A549 (cell line): ENCODE measurements around the gene IL33. TPM values are rescaled to one million over a fixed set of nuclear protein-coding genes. Genes with fewer than 3 reads are reported as not detected.
"Not testable (repeated sequence)": the region's sequence is repeated elsewhere in the genome, so short reads cannot be mapped to it uniquely, and the experiment has no call there.

Experiments
- ATAC-seq, 2 experiments: fragments of 200-7000 bp in 1 of 2; fragments of >200 bp in 1 of 2; cut with Nextera tagmentation in 1 of 2; cut with Tn5 transposase in 1 of 2; 3 replicates each; pipeline versions ENCODE4 v1.8.0 to v1.9.1; 2018 to 2020; ENCODE audit warnings: mild to moderate bottlenecking in 1 of 2, moderate library complexity in 1 of 2
- CTCF ChIA-PET: fragments of 300-600 bp; sonication (Branson Sonifier 250); formaldehyde crosslinking; extraction: SDS; loops from one replicate; lab custom pipeline; 2021; ENCODE audit warnings: antibody characterized with exemption, inconsistent platforms; lab: Yijun Ruan, JAX
- POLR2A ChIA-PET: fragments of 350-600 bp; formaldehyde crosslinking; extraction: SDS; loops from one replicate; lab custom pipeline; 2021; ENCODE audit warnings: antibody characterized with exemption, inconsistent platforms; lab: Yijun Ruan, JAX
- DNase-seq, 2 experiments: peaks; one replicate each; pipeline versions ENCODE4 v3.0.0 to v3.0.0-alpha.2; 2011 to 2016; ENCODE audit warnings: low read depth in 1 of 2, low spot score in 1 of 2
- FAIRE-seq: peaks from 2 replicates; lab custom pipeline; 2011; peaks lifted over from hg19 to GRCh38; lab: Jason Lieb, UNC
- H3K27ac ChIP-seq, 2 experiments: fragments of >200 bp; sonication (Bioruptor Twin); formaldehyde crosslinking; 3 replicates each; pipeline ENCODE4 v1.5.1; 2016 to 2017
- H3K4me1 ChIP-seq: fragments of >200 bp; sonication (Bioruptor Twin); formaldehyde crosslinking; 3 replicates; pipeline ENCODE4 v1.6.1; 2016
- H3K4me2 ChIP-seq: fragments of >200 bp; sonication (Bioruptor Twin); formaldehyde crosslinking; 3 replicates; pipeline ENCODE4 v1.6.1; 2016
- H3K4me3 ChIP-seq: fragments of >200 bp; sonication (Bioruptor Twin); formaldehyde crosslinking; 3 replicates; pipeline ENCODE4 v1.5.1; 2016
- H3K9me3 ChIP-seq: fragments of >200 bp; sonication (Bioruptor Twin); formaldehyde crosslinking; 3 replicates; pipeline ENCODE4 v1.6.1; 2016
- CEBPB ChIP-seq, 2 experiments: fragments of >200 bp in 1 of 2; sonication (Bioruptor Twin) in 1 of 2; formaldehyde crosslinking in 1 of 2; IDR thresholded peaks; 2 replicates each; pipeline ENCODE4 v1.6.1; 2012 to 2016
- EHF ChIP-seq: fragments of 250-450 bp; sonication (Bioruptor Pico); IDR thresholded peaks from 2 replicates; pipeline ENCODE4 v1.5.0; 2020; ENCODE audit warnings: mild to moderate bottlenecking
- FOSB ChIP-seq: fragments of 250-450 bp; sonication (Bioruptor Pico); IDR thresholded peaks from 2 replicates; pipeline ENCODE4 v1.5.0; 2020; ENCODE audit warnings: mild to moderate bottlenecking, moderate library complexity
- GATA3 ChIP-seq: IDR thresholded peaks from 2 replicates; pipeline ENCODE4 v1.6.1; 2012; ENCODE audit warnings: borderline replicate concordance
- HDAC2 ChIP-seq: fragments of 200-600 bp; sonication (generic); IDR thresholded peaks from 2 replicates; pipeline ENCODE4 v1.6.1; 2016
- HMGXB4 ChIP-seq: fragments of 250-450 bp; sonication (Bioruptor Pico); IDR thresholded peaks from 2 replicates; pipeline ENCODE4 v1.5.0; 2021; ENCODE audit warnings: mild to moderate bottlenecking, moderate library complexity, borderline replicate concordance
- HOXA7 ChIP-seq: fragments of 250-450 bp; sonication (Bioruptor Pico); IDR thresholded peaks from 2 replicates; pipeline ENCODE4 v1.5.0; 2020; ENCODE audit warnings: mild to moderate bottlenecking, moderate library complexity
- HOXB13 ChIP-seq: fragments of 250-450 bp; sonication (Bioruptor Pico); IDR thresholded peaks from 2 replicates; pipeline ENCODE4 v1.5.0; 2020; ENCODE audit warnings: low read depth, mild to moderate bottlenecking, moderate library complexity
- MAFK ChIP-seq: fragments of 450-650 bp; IDR thresholded peaks from 2 replicates; pipeline ENCODE4 v1.6.1; 2014; ENCODE audit not compliant: partially characterized antibody
- MAX ChIP-seq: IDR thresholded peaks from 2 replicates; pipeline ENCODE4 v1.6.1; 2012
- NR3C1 ChIP-seq: fragments of >200 bp; sonication (Bioruptor Twin); formaldehyde crosslinking; IDR thresholded peaks from 3 replicates; pipeline ENCODE4 v1.6.1; 2017
- RCOR1 ChIP-seq: fragments of 150-350 bp; IDR thresholded peaks from 2 replicates; pipeline ENCODE4 v1.6.1; 2014; ENCODE audit warnings: antibody characterized with exemption, low read length, low read depth
- REST ChIP-seq: fragments of 200-600 bp; sonication (generic); IDR thresholded peaks from 2 replicates; pipeline ENCODE4 v1.6.1; 2016; ENCODE audit warnings: antibody characterized with exemption, mild to moderate bottlenecking, moderate library complexity
- WGBS: methylation state at CpG from one replicate; pipeline ENCODE4 v1.1.6; 2017; ENCODE audit errors: missing lambda C conversion rate; 5-methylcytosine and 5-hydroxymethylcytosine counted together
- polyA plus RNA-seq, 4 experiments: library from polyadenylated mRNA; depleted of rRNA in 3 of 4; stranded (reverse); fragments of >200 nt; fragmentation: RNase III in 1 of 4; extraction: RNeasy Plus Mini Kit Qiagen cat#74134 plus additional on column Dnase treatment in 1 of 4; gene quantifications; 2 replicates in 3 of 4; 3 replicates in 1 of 4; pipeline ENCODE4 v1.2.3, GENCODE V29; 2011 to 2017
- TF ChIP-seq, protein P1 (sequence below): fragments of 250-450 bp; sonication (Bioruptor Pico); IDR thresholded peaks from 2 replicates; pipeline ENCODE4 v1.5.0; 2020; ENCODE audit warnings: low read depth, mild to moderate bottlenecking, moderate library complexity

IL33 gene
- polyA plus RNA-seq, 2 of the 4 experiments (the other 2 are of a cell fraction) = 0.31 to 0.72 TPM

- TF ChIP-seq EHF (CRISPR knock-in tag) (0 out of 2 replicates have a peak, but pooled peaks have one; percentile 31), HOXA7 (CRISPR knock-in tag) (peak; percentile 54; the same call in 1 of the 2 replicates), MAX (peak; percentile 16; the same call in 1 of the 2 replicates), HOXB13 (CRISPR knock-in tag) (0 out of 2 replicates have a peak, but pooled peaks have one; percentile 32)
- TF ChIP-seq, all 56 proteins: peak for 4; not testable (repeated sequence) for 52
- CTCF ChIA-PET = interaction anchor here (3.7 kb wide), 1 partner anchor 13 kb away, joined by 15 read pairs; no protein-coding TSS in a partner anchor
- DNase-seq = peak in 1 of 2 experiments; percentile 66
- Histone ChIP-seq H3K27ac (peak overlapping the region; percentile 67 to 88), H3K4me2 (peak overlapping the region; percentile 63), H3K4me3 (peak overlapping the region; percentile 48)
- WGBS = 1% methylated on average over 13 of the region's 31 CpGs
- FAIRE-seq, POLR2A ChIA-PET, H3K4me1 ChIP-seq, H3K9me3 ChIP-seq: not testable (repeated sequence)
- ATAC-seq = peak in 1 of 2 experiments; percentile 75; a peak in 3 of 6 replicates
Measured at GRCh38 chr9:6182549-6183226, 32.9 kb upstream of the IL33 start.

DNA sequence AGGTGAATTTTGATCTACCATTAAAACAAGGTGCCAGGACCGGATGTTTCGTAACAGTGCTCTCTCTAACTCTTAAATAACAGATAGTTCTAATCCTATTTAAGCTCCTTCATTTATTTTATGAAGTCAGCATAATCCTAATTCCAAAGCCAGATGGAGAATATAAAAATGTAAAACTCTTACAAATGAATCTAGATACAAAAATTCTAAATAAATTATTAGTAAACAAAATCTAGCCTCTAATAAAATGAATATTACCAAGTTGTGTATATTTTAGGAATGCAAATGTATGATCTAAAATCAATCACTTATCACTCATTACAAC lies 32.4 kb upstream of the IL33 start:
- Histone ChIP-seq H3K4me2 (peak overlapping the region; percentile 63), H3K4me1 (0 out of 3 replicates have a peak, but pooled peaks cover 3% of the 10 kb centered on the region), H3K27ac (peak overlapping the region; percentile 67 to 88), H3K4me3 (peak overlapping the region; percentile 48), H3K9me3 (peaks cover 10% of the 10 kb centered on the region)
- ATAC-seq = peak in 1 of 2 experiments; percentile 54; a peak in 3 of 6 replicates
- FAIRE-seq = no peak
- ChIA-PET CTCF (interaction anchor here (3.7 kb wide), 1 partner anchor 12 kb away, joined by 15 read pairs; no protein-coding TSS in a partner anchor), POLR2A (no interaction called here)
- TF ChIP-seq, protein P1, sequence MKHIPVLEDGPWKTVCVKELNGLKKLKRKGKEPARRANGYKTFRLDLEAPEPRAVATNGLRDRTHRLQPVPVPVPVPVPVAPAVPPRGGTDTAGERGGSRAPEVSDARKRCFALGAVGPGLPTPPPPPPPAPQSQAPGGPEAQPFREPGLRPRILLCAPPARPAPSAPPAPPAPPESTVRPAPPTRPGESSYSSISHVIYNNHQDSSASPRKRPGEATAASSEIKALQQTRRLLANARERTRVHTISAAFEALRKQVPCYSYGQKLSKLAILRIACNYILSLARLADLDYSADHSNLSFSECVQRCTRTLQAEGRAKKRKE (CRISPR knock-in tag) = no peak
- TF ChIP-seq MAFK (peak; percentile 42), RCOR1 (no peak), CEBPB (IDR thresholded peaks at IDR 0.05) (peak; percentile 13 to 38; a peak in 1 of 4 replicates), HDAC2 (no peak), REST (no peak)
- 8% methylated on average over 2 of the region's 2 CpGs for WGBS
- peak in 1 of 2 experiments; percentile 30 for DNase-seq

DNA sequence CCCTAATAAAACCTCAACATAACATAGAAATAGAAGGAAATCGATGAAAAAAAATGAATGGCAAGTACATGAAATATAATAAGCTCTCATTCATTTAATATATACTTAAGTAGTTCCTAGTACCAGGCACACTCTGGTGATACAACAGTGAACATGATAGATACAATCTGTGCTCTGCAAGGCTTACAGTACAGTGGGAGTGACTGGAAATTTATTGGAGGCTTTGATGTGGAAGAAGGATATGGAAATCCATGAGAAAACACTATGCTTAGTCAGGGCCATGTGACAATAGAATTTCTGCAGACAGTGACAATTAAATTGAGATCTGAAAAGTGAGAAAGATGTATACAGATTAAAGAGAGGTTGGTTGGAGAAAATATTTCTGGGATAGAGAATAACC lies 32.0 kb upstream of the IL33 start:
- TF ChIP-seq HMGXB4 (CRISPR knock-in tag) (no peak), FOSB (CRISPR knock-in tag) (no peak), NR3C1 (no peak), GATA3 (no peak), RCOR1 (no peak)
- WGBS = 0% methylated on average over 1 of the region's 1 CpG
- H3K4me1 ChIP-seq = 0 out of 3 replicates have a peak, but pooled peaks cover 3% of the 10 kb centered on the region
- peaks cover 10% of the 10 kb centered on the region for H3K9me3 ChIP-seq
- H3K4me3 ChIP-seq = peak overlapping the region; percentile 48; the same call in 2 of the 3 replicates
- no peak for DNase-seq
- H3K4me2 ChIP-seq = peak overlapping the region; percentile 63
- CTCF ChIA-PET = interaction anchor here (3.7 kb wide), 1 partner anchor 12 kb away, joined by 15 read pairs; no protein-coding TSS in a partner anchor
- peak overlapping the region in 1 of 2 experiments; percentile 67; a peak in 2 of 6 replicates for H3K27ac ChIP-seq
- ATAC-seq = no peak
- POLR2A ChIA-PET = no interaction called here
- no peak for FAIRE-seq
